EH (cell line): ENCODE results near the gene SOX6.

Experiments
- DNase-seq: peaks from one replicate; pipeline ENCODE4 v3.0.0-alpha.2; 2015; ENCODE audit warnings: low read depth

Gene SOX6

DNA sequence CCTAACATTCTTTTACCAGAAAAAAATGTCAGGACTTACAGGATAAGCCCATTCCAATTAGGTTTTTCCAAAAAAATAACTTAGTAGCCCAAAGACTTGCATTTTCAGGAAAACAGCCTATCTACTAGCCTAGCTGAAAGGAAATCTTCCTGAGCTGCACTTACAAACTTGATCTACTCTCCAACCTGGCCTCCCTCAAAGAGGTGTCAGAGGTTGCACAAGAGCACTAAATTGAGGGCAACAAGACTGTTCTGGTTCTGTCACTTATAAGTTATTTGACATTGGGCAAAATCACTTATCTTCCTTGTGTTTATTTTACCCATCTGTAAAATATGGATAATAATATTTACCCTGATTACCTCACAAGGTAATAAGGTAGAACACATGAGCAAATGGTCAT, 7.9 kb upstream of the SOX6 start:
- DNase-seq = no peak

DNA sequence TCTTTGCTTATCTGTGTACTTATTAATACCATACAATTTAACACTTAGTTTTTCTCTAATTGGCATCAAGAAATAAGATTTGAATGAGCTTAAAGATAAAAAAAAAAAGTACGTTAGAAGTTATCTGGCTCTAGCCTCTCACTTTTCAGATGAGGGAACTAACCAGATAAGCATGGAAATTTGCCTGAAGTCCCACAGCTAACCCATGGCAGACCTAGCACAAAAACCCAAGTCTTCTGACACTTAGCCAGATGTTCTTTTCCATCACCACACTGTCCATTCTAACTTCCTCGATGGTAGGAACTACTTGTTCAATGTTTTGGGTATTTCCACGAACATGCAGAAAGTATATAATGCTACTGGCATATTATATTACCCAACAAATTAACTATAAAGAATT, 7.4 kb upstream of the SOX6 start:
- no peak for DNase-seq

DNA sequence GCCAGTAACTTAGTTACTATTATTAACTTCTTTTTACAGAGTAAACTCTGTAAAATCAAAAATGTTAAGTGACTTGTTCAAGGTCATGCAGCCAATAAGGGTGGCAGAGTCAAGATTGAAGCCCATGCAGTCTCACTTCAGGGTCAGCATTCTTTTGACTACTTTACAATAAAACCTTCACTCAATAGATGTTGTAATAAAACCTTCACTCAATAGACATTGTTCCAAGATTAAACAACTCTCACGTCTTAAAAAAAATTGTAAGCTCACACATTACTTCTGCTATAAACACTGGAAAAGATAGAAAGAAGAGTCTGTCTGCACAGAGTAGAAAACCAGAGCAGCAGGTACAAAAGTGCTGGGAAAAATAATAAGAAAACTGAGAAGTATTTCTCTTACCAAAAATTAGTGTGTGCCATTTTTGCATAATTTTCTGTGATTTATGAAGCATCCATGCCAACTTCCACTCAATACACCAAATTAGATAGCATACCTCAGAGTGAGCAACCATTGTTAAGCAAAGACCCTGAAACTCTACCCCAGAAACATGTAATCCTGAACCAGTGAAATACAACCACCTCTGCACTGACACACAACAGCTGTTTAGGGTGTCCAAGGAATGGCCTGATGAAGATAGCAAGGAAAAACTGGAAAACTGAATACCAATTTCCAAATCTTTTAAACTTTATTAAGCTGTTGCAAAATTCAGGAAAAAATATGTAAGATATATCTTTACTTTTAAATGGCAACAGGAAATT, 4.9 kb upstream of the SOX6 start:
- DNase-seq = no peak

DNA sequence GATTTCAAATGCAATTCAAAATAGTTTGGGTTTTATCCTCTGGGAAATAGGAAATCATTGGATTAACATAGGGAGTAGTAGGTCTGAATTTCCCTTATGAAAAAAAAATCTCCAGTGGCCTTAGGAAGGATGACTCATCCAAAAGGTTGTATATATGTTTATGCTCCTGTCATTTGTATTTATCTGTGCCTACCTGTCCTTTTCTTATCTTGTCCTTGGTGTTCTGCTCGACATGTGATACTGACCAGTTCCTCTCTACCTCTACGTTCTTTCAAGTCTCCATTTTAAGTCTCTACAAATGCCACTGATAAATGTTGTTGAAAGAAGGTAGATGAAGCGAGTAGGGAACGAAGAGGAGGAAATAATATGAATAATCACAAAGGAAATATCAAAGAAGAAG, 3.0 kb upstream of the SOX6 start:
- DNase-seq = no peak

DNA sequence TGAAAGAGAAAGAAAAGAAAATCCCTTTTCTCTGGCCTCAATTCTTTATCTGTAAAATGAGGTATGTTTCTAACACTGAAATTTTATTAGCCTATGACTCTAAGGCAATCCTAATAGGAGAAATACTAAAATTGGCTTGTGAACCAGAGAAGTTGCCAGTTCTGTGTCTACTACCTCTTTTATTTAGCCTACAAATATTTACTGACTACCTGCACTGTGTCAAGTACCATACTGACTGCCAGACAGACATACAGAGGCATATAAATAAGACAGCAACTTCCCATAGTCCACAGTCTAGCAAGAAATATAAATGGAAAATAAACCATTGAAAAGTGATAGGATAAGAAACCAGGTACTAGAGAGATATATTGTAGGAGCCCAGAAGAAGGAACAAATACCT, 2.4 kb upstream of the SOX6 start:
- no peak for DNase-seq

DNA sequence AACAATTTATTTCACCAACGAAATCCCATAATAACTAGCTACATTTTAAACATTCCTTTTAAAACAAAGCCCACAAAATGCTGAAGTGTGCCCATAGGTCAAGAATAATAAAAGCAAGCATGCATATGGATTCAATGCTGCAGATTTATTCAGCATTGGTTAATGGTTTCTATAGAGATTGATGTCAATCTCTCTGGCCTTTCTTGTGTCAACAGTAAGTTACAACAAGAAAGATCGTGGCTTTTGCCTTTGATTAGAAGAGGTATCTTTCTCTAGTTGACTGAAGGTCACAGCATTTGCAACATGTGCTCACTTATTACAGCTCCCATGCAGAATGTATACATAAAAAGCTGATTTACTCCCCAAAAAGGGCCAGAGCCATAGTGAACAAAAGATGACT, 1.4 kb upstream of the SOX6 start:
- no peak for DNase-seq

DNA sequence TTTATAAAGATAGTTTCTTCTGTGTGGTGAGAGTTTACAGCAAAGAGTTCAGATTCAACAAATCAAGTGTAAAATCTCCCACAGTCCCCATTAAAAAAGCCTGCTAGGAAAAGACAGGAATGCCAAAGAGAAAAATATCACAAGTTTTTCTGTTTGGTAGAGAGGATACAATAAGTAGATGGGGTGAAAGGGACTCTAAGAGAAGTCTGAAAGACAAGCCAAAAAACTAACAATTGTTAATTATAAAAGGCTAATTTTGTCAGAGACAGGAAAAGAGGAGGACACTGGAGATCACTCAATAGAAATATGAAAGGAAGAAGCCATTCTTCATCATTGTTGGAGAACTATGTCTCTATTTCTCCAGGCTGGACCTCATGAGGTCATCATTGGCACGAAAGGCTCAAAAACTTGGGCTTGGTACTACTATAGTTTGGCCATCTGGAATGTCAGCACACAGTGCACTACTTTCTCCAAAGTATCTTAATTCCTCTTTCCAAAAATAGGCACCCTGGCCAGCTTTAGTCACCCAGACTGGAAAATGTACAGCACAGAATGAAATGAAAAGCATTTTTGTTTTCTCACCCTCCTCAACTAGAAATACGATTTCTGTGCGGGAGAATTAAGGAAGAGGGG, 531 bp upstream of the SOX6 start:
- DNase-seq = peak; percentile 82

DNA sequence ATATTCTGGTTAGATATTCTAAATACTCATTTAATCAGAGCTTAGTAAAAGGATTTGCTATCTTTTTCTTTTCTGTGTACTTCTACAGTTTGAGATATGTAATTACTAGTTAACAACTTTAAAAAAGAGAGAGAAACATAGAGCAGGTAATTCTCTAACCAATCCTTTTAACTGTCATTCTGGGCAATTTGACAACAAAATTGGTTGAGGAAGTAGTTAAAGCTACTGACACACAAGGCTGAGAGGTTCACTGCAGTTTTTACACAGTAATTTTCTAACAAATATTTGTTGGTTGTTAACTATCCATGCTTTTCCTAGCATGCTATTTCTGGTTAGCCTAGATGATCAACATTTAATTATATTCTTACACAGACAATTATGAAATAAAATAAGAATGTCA, 3.6 kb downstream of the SOX6 start:
- no peak for DNase-seq

DNA sequence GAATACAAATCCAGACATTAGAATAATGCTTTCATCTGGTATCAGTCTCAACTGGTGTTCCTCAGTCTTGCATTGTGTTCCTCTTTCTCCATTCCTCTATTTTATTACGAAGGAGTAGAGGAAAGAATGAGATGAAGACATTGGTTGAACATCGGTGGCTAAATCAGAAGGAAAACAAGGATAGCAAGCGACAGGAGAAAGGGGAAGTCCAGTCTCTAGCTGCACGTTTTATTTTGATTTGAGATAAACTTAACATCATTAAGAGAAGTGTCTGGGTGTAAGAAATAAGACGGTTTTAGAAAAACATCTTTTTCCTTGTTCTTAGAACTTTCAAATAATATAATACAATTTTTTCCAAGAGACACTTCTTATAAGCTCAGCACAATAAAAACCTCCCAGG, 6.2 kb downstream of the SOX6 start:
- no peak for DNase-seq

DNA sequence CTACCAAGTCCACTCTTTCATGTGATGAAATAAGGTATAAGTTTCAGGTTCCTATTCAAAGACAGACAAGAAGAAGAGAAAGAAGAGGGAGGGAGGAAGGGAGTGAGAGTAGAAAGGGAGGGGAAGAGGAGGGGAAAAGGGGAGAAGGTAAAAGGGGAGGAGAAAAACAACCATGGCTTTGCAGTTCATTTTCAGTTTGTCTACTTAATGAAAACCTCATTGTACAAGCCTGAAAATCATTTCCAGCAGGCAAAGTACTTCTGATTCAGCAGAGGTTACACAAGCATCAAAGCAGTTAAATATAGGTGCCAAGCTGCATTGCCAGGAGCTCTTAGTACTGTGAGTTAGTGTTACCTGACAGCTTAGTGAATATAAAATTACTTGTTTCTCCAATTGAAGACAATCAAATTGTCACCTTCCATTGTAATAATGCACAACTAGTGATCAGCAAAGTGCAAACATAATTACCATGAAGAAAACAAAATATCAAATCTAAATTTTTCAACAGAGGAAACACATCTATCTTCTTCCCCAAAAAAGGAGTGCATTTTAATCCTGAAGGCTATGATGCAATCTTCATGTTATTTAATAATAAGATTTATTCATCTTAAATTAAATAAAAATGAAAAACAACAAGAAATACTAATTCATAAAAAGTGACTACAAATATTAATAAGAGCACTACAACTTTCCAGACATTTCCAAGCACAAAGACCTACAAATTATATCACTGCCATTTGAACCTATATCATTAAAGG, 8.2 kb downstream of the SOX6 start:
- DNase-seq = peak; percentile 20

DNA sequence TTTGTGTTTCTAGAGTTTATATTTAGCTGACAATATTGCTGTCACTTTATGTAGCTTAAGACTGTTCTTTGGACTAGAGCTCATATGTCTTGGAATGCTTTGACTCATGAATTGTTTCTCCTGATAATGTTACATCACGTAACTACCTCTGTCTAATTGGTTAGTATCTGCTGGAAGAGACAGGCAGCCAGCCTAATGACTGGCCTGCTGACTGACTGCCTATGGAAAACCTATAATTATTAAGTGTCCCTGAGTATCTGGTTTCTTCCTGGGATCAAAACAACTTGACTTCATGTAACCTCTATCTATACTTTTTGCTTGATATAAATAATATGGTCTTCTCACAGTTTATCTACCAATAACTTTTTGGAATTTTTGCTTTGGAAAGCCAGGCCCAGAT, 9.4 kb downstream of the SOX6 start:
- DNase-seq = peak; percentile 73

DNA sequence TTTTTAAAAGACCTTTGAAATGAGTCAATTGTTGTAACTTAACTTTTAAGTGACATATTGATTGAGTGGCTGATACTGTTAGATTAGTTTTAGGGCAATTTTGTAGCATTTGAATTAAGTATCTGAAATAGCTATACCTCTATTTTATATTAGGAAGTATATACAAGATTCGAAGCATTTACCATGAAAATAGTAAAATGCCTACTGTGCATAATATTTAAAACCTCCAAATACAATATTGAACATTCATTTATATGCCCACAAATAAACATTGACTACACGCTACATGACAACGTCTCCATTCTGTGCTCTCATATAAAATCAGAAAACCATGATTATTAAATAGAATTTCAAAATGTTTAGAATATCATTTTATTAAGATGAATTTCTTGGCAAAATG, 14.5 kb downstream of the SOX6 start:
- no peak for DNase-seq

DNA sequence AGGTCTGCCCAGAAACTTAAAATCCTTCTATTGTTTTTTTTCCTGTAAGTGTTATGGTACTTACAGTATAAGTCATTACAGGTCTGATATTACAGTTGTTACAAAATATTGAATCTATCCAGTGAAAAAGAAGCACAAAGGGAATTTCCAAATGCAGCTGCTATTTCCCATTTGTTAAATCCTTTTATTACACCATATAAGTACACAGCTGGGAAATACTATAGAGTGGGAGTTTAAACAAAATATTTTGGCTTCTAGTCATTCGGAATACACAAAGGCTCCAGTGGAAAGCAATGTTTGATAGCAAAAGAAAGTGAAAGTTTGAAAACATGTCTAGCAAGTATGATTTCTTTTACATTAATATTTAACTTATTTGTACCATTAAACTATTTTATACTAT, 18.0 kb downstream of the SOX6 start:
- DNase-seq = no peak

DNA sequence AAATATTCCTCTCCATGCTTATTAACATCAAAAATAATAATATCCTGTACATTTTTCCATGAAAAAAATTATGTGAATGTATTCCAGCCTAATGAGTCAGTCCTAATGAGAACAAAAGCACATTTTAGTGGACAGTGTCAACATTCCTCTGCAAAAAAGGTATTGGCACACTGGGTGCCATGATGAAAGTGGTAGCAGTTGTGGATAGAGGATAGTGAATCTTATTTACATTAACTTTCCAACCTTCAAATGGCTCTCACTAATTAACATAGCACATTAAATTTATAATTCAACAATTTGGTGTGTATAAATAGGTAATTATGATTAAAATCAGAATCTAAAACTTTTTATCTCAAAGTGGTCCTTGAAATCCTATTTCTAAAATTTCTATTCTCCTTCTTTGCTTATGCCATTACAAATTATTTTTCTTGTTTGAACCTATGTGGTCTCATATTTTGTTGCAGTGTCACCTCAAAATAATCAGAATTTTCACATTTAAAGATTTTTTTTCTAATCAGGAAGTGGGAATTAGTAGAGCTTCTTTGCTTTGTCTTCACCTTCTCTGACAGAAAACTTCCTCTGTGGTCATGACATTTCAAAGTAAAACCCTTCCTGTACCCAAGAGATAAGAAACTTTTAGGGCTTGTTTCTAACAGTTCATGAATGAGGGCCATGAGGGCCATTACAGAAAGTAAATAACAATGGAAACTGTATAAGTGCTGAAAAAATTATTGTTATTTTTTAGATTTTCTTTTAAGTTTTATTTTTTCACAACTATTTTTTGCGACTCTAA, 18.7 kb downstream of the SOX6 start:
- no peak for DNase-seq

DNA sequence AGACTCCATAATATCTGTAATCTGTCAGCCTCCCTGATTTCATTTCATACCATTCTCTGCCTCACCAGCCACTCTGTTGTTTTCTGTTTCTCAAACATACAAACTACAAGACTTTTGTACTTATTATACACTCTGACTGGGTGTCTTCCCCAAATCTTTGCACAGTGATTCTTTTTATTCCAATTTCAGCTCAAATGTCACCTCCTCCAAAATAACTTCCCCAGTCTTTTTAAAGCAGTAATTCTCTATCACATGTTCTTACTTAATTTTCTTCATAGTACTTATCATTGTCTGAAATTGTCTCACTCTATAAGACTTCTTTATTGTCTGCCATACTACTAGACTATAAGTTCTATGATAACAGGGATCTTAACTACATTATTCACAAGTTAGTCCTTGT, 19.6 kb downstream of the SOX6 start:
- DNase-seq = no peak

DNA sequence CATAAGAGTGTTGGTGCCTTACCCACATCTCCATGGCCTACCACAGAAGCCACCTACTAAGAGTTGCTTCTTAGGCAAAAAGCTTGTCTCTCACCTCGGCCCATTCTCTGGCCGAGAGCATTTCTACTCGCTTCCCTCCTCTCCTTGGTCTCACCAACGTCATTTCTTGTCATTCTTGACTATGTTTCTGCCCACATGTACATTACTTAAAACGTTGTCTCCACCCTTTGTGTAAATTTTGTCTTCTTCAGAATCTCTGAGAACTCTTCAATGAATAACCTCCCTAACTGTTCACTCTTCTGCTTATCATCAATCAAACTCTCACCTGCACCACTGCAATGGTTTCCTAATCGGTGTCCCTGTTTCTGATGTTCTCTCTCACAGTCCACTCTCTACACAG, 20.1 kb downstream of the SOX6 start:
- no peak for DNase-seq

DNA sequence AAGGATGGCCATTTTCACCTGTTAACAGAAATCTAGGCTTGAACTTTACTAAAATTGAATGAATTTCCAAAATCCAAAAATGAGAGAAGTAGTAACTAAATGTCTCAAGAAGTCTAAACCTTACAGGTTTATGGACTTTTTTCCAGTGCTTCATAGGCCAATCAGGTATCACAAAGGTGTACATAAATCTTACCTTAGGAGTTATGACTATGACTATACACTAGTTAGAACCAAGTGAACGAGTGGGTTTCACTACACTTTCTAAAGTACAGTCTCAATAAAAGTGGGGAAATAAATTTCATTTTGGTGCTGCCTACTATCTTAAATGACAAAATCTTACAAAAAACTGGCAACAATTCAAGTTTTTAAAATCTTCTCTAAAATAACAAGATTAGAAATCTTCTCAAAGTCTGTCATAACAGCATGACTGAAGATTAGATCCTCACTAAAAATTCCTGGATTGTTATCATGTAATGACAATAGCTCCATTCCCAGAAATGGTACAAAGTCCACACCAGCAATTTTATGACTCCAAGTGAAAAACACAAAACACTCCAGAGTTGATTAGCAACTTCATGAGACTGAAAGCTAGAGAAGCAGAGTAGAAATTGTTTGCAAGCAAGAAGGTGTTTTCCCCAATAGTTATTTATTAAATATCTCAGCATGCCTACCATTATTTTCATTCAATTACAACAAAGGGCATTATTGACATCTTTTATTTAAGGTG, 20.9 kb downstream of the SOX6 start:
- DNase-seq = no peak

DNA sequence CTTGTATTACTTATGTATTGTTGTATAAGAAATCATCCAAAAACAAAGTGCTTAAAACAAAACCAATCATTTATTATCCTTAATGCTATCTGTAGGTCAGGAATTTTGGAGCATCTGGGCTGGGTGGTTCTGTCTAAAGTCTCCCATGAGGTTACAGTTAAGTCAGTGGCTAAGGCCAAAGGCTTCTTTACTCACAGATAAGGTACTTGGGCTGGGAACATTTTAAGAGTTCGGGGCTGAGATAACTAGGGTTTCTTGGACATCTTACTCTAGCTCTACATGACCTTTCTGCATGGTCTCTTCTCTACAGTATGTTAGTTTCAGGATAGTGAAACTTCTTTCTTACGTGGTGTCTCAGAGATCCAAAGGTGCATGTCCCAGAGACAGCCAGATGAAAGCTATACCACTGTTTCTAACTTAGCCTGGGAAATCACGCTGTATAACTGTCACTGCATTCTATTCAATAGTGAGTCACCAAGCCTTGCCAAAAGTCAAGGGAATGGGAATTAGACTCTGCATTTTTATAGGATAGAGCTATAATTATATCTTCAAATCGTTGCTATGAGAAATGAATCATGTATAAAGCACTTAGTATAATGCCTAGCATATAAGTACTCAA, 29.6 kb downstream of the SOX6 start:
- peak; percentile 84 for DNase-seq

DNA sequence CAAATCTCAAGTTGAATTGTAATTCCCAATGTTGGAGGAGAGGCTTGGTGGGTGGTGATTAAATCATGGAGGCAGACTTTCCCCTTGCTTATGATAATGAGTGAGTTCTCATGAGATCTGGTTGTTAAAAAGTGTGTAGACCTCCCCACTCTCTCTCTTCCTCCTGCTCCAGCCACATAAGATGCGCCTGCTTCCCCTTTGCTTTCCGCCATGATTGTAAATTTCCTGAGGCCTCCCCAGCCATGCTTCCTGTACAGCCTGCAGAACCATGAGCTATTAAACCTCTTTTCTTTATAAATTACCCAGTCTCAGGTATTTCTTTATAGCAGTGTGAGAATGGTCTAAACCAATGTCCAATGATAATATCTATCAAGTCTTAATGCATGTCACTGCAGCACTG, 34.2 kb downstream of the SOX6 start:
- DNase-seq = no peak

DNA sequence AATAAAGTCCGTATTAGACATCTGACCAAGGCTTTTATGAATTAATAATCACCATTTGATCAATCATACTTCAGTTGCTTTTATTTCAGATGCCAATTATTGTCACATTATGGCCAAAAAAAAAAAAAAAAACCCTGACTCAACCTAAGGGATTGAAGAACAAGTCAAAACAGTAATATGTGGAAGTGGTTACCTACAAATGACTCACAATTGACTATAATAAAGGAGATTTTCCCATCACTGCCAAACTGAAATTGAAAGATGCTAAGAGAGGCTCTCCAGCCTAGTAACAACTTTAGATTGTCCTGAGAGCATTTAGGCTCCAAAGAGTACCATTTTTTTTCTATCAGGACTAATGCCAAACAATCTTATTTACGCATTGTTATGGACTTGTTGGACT, 35.2 kb downstream of the SOX6 start:
- no peak for DNase-seq

DNA sequence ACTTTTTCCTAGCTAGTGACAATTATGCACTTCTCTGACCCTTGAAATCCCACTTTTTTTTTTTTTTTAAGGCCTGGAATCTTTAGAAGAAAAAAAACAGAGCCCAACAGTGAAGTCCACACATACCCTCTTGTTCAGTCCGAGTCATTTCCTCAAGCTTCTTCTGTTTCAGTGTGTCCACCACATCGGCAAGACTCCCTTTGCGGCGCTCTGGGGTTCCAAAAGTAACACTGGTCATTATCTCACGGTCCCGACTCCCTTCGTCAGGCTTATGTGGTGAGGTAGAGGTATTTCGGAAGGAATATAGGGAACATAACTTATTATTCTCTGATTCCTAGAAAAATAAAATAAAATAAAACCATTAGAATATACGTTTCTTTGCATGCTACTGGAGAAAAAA, 38.0 kb downstream of the SOX6 start:
- no peak for DNase-seq
